Ascending aorta (tissue), 2 donors: ENCODE measurements around the gene PDSS1. TPM values are rescaled to one million over a fixed set of nuclear protein-coding genes. Genes with fewer than 3 reads are reported as not detected.

ENCODE experiments used
- DNase-seq, 2 donors: peaks; one replicate each; pipeline ENCODE4 v3.0.0-alpha.2; 2019; ENCODE audit warnings: low spot score in 2 of 2
- H3K27ac ChIP-seq, 2 donors: fragments of 200-600 bp; sonication (generic); one replicate each; pipeline ENCODE4 v1.5.1; 2016 to 2017; ENCODE audit warnings: mild to moderate bottlenecking in 1 of 2
- H3K27me3 ChIP-seq: fragments of 200-600 bp; sonication (generic); one replicate; pipeline ENCODE4 v1.5.1; 2017
- H3K36me3 ChIP-seq, 2 donors: fragments of 200-600 bp; sonication (generic); one replicate each; pipeline ENCODE4 v1.5.1; 2016
- H3K4me1 ChIP-seq, 2 donors: fragments of 200-600 bp; sonication (generic); one replicate each; pipeline ENCODE4 v1.5.1; 2016 to 2017; ENCODE audit warnings: mild to moderate bottlenecking in 1 of 2
- H3K4me3 ChIP-seq, 2 donors: fragments of 200-600 bp; sonication (generic); one replicate each; pipeline ENCODE4 v1.5.1; 2016 to 2017; ENCODE audit warnings: mild to moderate bottlenecking in 1 of 2
- H3K9me3 ChIP-seq, 2 donors: fragments of 200-600 bp; sonication (generic); one replicate each; pipeline ENCODE4 v1.5.1; 2016
- intact Hi-C: fragments of 100-400 bp; cut with DNase I; formaldehyde crosslinking; loops from one replicate; pipeline ENCODE4 v1.15.1; 2023
- total RNA-seq: library from RNA; depleted of rRNA; stranded (reverse); fragments of >200 nt; gene quantifications from one replicate; pipeline ENCODE4 v1.1.0, GENCODE V29; 2016
- TF ChIP-seq, protein P1 (sequence below), 3 experiments: fragments of 200-600 bp in 2 of 3; fragments of 450-650 bp in 1 of 3; sonication (generic) in 2 of 3; IDR thresholded peaks; one replicate each; pipeline ENCODE4 v1.5.1; 2016 to 2019; ENCODE audit warnings: antibody characterized with exemption in 3 of 3, mild to moderate bottlenecking in 1 of 3, moderate library complexity in 1 of 3

Gene PDSS1
- total RNA-seq, 1 donor from 2014 or later, result not detected

DNA sequence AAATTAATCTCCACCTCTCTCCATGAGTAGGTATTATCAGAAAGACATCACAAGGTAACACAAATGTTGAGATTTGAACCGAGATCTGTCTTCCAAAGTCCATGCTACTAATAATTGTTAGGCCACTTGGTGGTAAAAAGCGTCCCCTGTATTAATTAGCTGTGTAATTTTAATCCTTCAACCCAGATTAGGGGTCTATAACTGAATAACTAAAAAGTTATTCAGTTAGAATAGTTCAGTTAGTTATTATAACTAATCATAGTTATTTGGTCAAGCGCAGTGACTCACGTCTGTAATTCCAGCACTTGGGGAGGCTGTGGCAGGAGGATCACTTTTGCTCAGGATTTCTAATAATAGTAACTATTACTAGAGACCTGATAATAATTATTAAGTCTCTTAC, 5.6 kb downstream of the PDSS1 start:
- intact Hi-C loops, result no loop called here
- H3K27ac ChIP-seq, result no peak overlapping the region
- no peaks in the 10 kb centered on the region for H3K9me3 ChIP-seq
- no peak for DNase-seq
- peaks cover 4 to 6% of the 10 kb centered on the region in 2 donors for H3K4me1 ChIP-seq
- no peaks in the 10 kb centered on the region for H3K27me3 ChIP-seq
- H3K4me3 ChIP-seq, result no peak overlapping the region
- TF ChIP-seq, protein P1, sequence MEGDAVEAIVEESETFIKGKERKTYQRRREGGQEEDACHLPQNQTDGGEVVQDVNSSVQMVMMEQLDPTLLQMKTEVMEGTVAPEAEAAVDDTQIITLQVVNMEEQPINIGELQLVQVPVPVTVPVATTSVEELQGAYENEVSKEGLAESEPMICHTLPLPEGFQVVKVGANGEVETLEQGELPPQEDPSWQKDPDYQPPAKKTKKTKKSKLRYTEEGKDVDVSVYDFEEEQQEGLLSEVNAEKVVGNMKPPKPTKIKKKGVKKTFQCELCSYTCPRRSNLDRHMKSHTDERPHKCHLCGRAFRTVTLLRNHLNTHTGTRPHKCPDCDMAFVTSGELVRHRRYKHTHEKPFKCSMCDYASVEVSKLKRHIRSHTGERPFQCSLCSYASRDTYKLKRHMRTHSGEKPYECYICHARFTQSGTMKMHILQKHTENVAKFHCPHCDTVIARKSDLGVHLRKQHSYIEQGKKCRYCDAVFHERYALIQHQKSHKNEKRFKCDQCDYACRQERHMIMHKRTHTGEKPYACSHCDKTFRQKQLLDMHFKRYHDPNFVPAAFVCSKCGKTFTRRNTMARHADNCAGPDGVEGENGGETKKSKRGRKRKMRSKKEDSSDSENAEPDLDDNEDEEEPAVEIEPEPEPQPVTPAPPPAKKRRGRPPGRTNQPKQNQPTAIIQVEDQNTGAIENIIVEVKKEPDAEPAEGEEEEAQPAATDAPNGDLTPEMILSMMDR (IDR thresholded peaks at IDR 0.05), result no peak
- peaks cover 5 to 22% of the 10 kb centered on the region in 2 donors for H3K36me3 ChIP-seq

GRCh38 chr10:26703974-26704373, 6.5 kb downstream of the PDSS1 start:
- no peaks in the 10 kb centered on the region for H3K27me3 ChIP-seq
- TF ChIP-seq, protein P1 (IDR thresholded peaks at IDR 0.05), result no peak
- peaks cover 6 to 26% of the 10 kb centered on the region in 2 donors for H3K36me3 ChIP-seq
- no peaks in the 10 kb centered on the region for H3K4me1 ChIP-seq
- no peaks in the 10 kb centered on the region for H3K9me3 ChIP-seq
- no peak for DNase-seq
- H3K4me3 ChIP-seq, result no peak overlapping the region
- intact Hi-C loops, result no loop called here
- H3K27ac ChIP-seq, result no peak overlapping the region

DNA sequence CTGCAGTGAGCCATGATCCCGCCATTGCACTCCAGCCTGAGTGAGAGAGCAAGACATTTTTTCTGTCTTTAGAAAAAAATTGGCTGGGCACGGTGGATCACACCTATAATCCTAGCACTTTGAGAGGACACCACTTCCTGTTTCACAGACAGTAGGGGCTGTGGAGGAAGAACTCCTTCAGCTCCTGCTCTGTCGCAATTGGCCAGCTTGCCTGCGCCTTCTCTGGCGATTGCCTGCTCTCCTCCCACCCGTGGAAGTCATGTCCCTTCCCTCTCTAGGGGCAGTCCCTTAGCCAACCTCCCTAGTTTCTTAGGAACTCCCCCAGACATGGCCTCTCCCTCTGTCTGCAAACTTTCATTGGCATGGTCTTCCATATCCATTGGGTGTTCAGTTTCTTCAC, 8.7 kb downstream of the PDSS1 start:
- no peaks in the 10 kb centered on the region for H3K27me3 ChIP-seq
- TF ChIP-seq, protein P1 (IDR thresholded peaks at IDR 0.05), result no peak
- intact Hi-C loops, result no loop called here
- no peaks in the 10 kb centered on the region for H3K4me1 ChIP-seq
- DNase-seq, result no peak
- no peak overlapping the region for H3K27ac ChIP-seq
- H3K4me3 ChIP-seq, result no peak overlapping the region
- H3K9me3 ChIP-seq, result no peaks in the 10 kb centered on the region
- H3K36me3 ChIP-seq, result peaks cover 6 to 27% of the 10 kb centered on the region in 2 donors

DNA sequence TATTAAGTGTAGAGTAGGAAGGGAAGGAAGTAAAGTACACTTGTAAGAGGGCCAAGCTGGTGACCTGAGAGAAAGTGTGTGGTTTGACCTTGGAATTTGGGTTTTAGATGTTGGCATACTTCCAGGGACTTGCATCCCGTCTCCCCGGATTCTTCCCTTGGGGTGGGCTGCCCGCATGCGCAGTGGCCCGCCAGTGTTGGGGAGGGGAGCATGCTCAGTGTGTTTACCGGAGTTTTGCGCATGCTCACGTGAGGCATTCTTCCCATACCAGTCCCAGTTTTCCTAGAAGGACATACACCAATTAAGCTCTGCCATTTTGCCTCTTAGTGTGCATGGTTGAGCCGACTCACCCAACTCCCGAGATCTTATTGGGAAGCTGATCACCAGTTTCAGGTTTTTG, 9.4 kb downstream of the PDSS1 start:
- Histone ChIP-seq H3K4me3 (no peak overlapping the region), H3K27ac (no peak overlapping the region), H3K36me3 (peaks cover 6 to 32% of the 10 kb centered on the region in 2 donors), H3K9me3 (no peaks in the 10 kb centered on the region), H3K4me1 (no peaks in the 10 kb centered on the region), H3K27me3 (no peaks in the 10 kb centered on the region)
- DNase-seq, result no peak
- TF ChIP-seq, protein P1 (IDR thresholded peaks at IDR 0.05), result no peak
- intact Hi-C loops, result no loop called here

GRCh38 chr10:26711324-26711723, 13.8 kb downstream of the PDSS1 start:
- H3K27me3 ChIP-seq, result no peaks in the 10 kb centered on the region
- intact Hi-C loops, result no loop called here
- peaks cover 6 to 32% of the 10 kb centered on the region in 2 donors for H3K36me3 ChIP-seq
- no peak overlapping the region for H3K4me3 ChIP-seq
- no peak overlapping the region for H3K27ac ChIP-seq
- no peaks in the 10 kb centered on the region for H3K4me1 ChIP-seq
- H3K9me3 ChIP-seq, result no peaks in the 10 kb centered on the region
- TF ChIP-seq, protein P1 (IDR thresholded peaks at IDR 0.05), result no peak
- DNase-seq, result no peak
